CD8-positive, alpha-beta memory T cell (primary cell): ENCODE data around the gene RAI1. TPM values are rescaled to one million over a fixed set of nuclear protein-coding genes. Genes with fewer than 3 reads are reported as not detected.
A peak's percentile ranks its signal among the peaks of the same experiment; 100 is the strongest.

Experiments
- CTCF ChIA-PET: fragments of 350-600 bp; sonication (Branson Sonifier 250); formaldehyde crosslinking; loops from one replicate; lab custom pipeline; 2021; ENCODE audit warnings: antibody characterized with exemption; lab: Charles Lee
- POLR2A ChIA-PET: fragments of 350-600 bp; sonication (Branson Sonifier 250); formaldehyde crosslinking; loops from one replicate; lab custom pipeline; 2021; ENCODE audit warnings: antibody characterized with exemption; lab: Charles Lee
- DNase-seq, 5 donors: peaks; one replicate each; pipeline versions ENCODE4 v3.0.0 to v3.0.0-alpha.2; 2020 to 2022; ENCODE audit warnings: mixed read lengths in 1 of 5
- H3K27ac ChIP-seq: one replicate; pipeline ENCODE4 v1.7.0; 2013; ENCODE audit warnings: low read depth, mild to moderate bottlenecking, low read length, moderate library complexity
- H3K27me3 ChIP-seq: 2 replicates; pipeline ENCODE4 v1.7.0; 2013; ENCODE audit warnings: low read length, mild to moderate bottlenecking; ENCODE audit not compliant: insufficient read depth, poor library complexity, severe bottlenecking
- H3K36me3 ChIP-seq: 2 replicates; pipeline ENCODE4 v1.7.0; 2013; ENCODE audit warnings: mild to moderate bottlenecking, low read length, moderate library complexity; ENCODE audit not compliant: insufficient read depth
- H3K4me1 ChIP-seq: 2 replicates; pipeline ENCODE4 v1.7.0; 2013; ENCODE audit warnings: mild to moderate bottlenecking, low read length, moderate library complexity; ENCODE audit not compliant: insufficient read depth
- H3K4me3 ChIP-seq: 2 replicates; pipeline ENCODE4 v1.7.0; 2013; ENCODE audit warnings: mild to moderate bottlenecking, low read length
- H3K9me3 ChIP-seq: 2 replicates; pipeline ENCODE4 v1.7.0; 2013; ENCODE audit warnings: mild to moderate bottlenecking, low read length
- H3K27ac Mint-ChIP-seq, 8 donors: one replicate each; pipeline ENCODE4 v1.8.0; 2020 to 2021; ENCODE audit warnings: mixed read lengths in 8 of 8, mild to moderate bottlenecking in 6 of 8, inconsistent platforms in 3 of 8, moderate library complexity in 3 of 8
- H3K27me3 Mint-ChIP-seq, 2 donors: one replicate each; pipeline ENCODE4 v1.8.0; 2020 to 2021; ENCODE audit warnings: mixed read lengths in 2 of 2, mild to moderate bottlenecking in 1 of 2, moderate library complexity in 1 of 2
- H3K36me3 Mint-ChIP-seq, 3 donors: one replicate each; pipeline ENCODE4 v1.8.0; 2020 to 2021; ENCODE audit warnings: mixed read lengths in 3 of 3, inconsistent platforms in 1 of 3, mild to moderate bottlenecking in 1 of 3
- H3K4me1 Mint-ChIP-seq, 3 donors: one replicate each; pipeline ENCODE4 v1.8.0; 2020 to 2021; ENCODE audit warnings: mixed read lengths in 3 of 3, inconsistent platforms in 1 of 3, mild to moderate bottlenecking in 1 of 3
- H3K4me3 Mint-ChIP-seq, 7 donors: one replicate each; pipeline ENCODE4 v1.8.0; 2020 to 2021; ENCODE audit warnings: mixed read lengths in 7 of 7, mild to moderate bottlenecking in 6 of 7, moderate library complexity in 4 of 7, inconsistent platforms in 2 of 7
- H3K9me3 Mint-ChIP-seq, 5 donors: one replicate each; pipeline ENCODE4 v1.8.0; 2020 to 2022; ENCODE audit warnings: mixed read lengths in 5 of 5, mild to moderate bottlenecking in 3 of 5, moderate library complexity in 2 of 5, inconsistent platforms in 1 of 5
- polyA plus RNA-seq: library from polyadenylated mRNA; unstranded; fragments of 300-500 nt; fragmentation: Illumina TruSeq; gene quantifications from one replicate; pipeline ENCODE4 v1.2.3, GENCODE V29; 2021
- total RNA-seq, 2 experiments: library from RNA; stranded (reverse); gene quantifications; one replicate each; pipeline ENCODE4 v1.2.3, GENCODE V29; 2021

Gene RAI1
- total and polyA plus RNA-seq, 3 experiments from 2014 or later = 5.6 to 20.2 (median 19.7) TPM

DNA sequence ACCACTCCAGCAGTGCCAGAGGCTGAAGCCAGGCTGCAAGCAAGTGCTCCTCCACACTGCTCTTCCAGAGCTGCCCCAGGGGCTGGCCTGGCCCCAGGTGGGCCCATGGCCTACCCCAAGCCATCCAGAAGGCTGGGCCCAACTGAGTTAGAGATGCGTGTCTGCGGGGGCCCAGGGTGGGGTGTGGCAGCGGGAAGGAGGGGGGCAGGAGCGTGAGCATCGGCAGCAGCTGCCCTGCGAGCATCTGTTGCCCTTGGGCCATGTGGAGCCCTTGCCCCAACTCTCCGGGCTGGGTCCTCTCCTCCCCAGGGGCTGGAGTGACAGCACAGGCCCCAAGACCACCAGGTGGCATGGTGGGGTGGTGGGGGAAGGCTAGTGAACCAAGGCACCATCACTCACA, 162.8 kb downstream of the RAI1 start:
- ChIA-PET POLR2A (interaction anchor here (0.5 kb wide), 1 partner anchor 184 kb away, joined by 5 read pairs; no protein-coding TSS in a partner anchor), CTCF (interaction anchor here (0.7 kb wide), 1 partner anchor 16 kb away, joined by 3 read pairs; no protein-coding TSS in a partner anchor)
- DNase-seq = no peak
- H3K27ac Mint-ChIP-seq = no peak overlapping the region
- no peaks in the 10 kb centered on the region for H3K9me3 Mint-ChIP-seq
- H3K36me3 ChIP-seq = no peaks in the 10 kb centered on the region
- peaks cover 27 to 47% (median 31%) of the 10 kb centered on the region in 3 donors for H3K4me1 Mint-ChIP-seq
- H3K4me1 ChIP-seq = peaks cover 37% of the 10 kb centered on the region
- no peaks in the 10 kb centered on the region for H3K27me3 Mint-ChIP-seq
- H3K36me3 Mint-ChIP-seq = peaks cover 0 to 2% (median 0%) of the 10 kb centered on the region in 3 donors
- no peaks in the 10 kb centered on the region for H3K27me3 ChIP-seq
- H3K27ac ChIP-seq = no peak overlapping the region
- no peaks in the 10 kb centered on the region for H3K9me3 ChIP-seq
- H3K4me3 ChIP-seq = no peak overlapping the region
- H3K4me3 Mint-ChIP-seq = no peak overlapping the region

DNA sequence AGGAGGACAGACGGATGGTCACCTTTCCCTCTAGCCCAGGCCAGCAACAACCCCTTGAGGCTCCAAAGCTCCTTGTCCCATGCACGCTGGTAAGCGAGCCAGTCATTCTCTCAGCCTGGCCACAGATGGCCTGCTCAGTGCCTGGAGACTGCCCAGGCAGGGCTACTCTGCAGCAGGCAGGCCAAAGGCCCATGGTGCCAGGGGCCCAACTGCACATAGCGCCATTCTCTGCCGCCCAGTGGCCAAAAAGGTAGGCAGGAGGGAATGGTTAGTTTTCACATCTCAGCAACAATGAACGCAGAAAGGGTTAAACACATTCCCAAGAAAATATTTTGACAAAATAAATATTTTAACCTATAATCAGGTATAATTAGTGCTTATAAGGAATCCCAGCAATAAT, 163.2 kb downstream of the RAI1 start:
- no peak overlapping the region for H3K27ac Mint-ChIP-seq
- Histone ChIP-seq H3K9me3 (no peaks in the 10 kb centered on the region), H3K4me3 (no peak overlapping the region), H3K27ac (no peak overlapping the region), H3K4me1 (peaks cover 37% of the 10 kb centered on the region), H3K27me3 (no peaks in the 10 kb centered on the region), H3K36me3 (no peaks in the 10 kb centered on the region)
- ChIA-PET CTCF (no interaction called here), POLR2A (no interaction called here)
- H3K36me3 Mint-ChIP-seq = peaks cover 0 to 2% (median 0%) of the 10 kb centered on the region in 3 donors
- H3K4me3 Mint-ChIP-seq = no peak overlapping the region
- H3K4me1 Mint-ChIP-seq = peaks cover 27 to 47% (median 31%) of the 10 kb centered on the region in 3 donors
- no peaks in the 10 kb centered on the region for H3K27me3 Mint-ChIP-seq
- DNase-seq = no peak
- H3K9me3 Mint-ChIP-seq = no peaks in the 10 kb centered on the region

DNA sequence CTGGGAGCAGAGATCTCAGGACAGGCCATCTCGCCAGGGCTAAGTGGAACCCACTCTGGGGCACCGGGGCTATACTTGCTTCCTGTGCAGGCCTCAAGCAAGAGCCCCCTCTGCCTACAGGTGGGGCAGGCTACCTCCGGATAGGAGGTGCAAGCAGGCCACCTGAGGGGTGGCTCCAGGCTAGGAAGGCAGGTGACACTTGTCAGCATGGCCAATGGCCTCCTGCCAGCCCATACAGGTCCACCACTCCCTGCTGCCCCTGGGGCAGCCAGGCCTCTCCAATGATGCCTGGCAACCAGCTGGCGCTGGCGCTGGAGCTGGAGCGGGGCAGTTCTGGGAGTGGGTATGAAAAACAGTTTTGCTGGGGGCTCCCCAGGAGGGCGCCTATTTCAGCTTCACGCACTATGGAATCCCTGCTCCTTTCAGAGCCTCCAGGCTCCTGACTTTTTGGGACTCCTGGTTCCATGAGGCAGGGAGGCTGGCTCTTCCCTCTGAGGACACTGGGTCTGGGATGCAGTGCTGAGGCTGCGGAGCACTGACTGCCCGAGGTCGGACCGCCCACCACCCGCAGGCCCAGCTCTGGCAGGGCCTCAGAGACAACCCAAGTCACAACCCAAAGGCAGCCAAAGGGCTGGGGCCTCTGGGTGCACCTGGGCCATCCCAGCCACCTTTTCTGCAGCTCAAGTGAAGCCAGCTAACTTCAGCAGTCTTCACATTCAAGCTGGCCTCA, 164.0 kb downstream of the RAI1 start:
- no peak overlapping the region for H3K4me3 ChIP-seq
- Mint-ChIP-seq H3K27ac (no peak overlapping the region), H3K4me1 (peaks cover 30 to 50% (median 34%) of the 10 kb centered on the region in 3 donors), H3K27me3 (no peaks in the 10 kb centered on the region), H3K9me3 (no peaks in the 10 kb centered on the region), H3K36me3 (peaks cover 0 to 2% (median 0%) of the 10 kb centered on the region in 3 donors), H3K4me3 (no peak overlapping the region)
- CTCF ChIA-PET = interaction anchor here (1.6 kb wide), 1 partner anchor 32 kb away, joined by 6 read pairs; no protein-coding TSS in a partner anchor
- no peaks in the 10 kb centered on the region for H3K36me3 ChIP-seq
- H3K9me3 ChIP-seq = no peaks in the 10 kb centered on the region
- peaks cover 39% of the 10 kb centered on the region for H3K4me1 ChIP-seq
- DNase-seq = no peak
- no peaks in the 10 kb centered on the region for H3K27me3 ChIP-seq
- H3K27ac ChIP-seq = no peak overlapping the region
- POLR2A ChIA-PET = interaction anchor here (0.6 kb wide), 1 partner anchor 162 kb away, joined by 5 read pairs; no protein-coding TSS in a partner anchor

DNA sequence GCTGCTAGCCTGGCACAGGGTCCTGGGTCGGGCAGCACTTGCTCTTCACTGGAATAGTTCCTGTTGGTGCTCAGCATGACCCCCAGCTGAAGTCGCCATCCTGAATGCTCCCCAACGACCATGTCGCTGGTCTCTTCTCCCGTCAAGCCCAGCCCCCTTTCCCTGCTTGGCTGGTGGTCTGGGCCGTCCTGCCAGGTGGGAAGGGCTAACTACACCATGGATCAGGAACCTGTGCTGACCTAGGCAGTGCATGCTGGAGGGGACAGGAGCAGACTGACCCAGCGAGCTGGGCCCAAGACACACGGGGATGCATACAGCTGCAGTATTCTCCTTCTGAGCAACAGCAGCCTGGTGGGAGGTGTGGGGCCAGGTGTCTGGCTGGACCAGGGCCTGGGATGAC, 164.7 kb downstream of the RAI1 start:
- POLR2A ChIA-PET = no interaction called here
- CTCF ChIA-PET = interaction anchor here (1.6 kb wide), 1 partner anchor 33 kb away, joined by 6 read pairs; no protein-coding TSS in a partner anchor
- Histone ChIP-seq H3K9me3 (no peaks in the 10 kb centered on the region), H3K36me3 (no peaks in the 10 kb centered on the region), H3K4me1 (peaks cover 39% of the 10 kb centered on the region), H3K27ac (no peak overlapping the region), H3K27me3 (no peaks in the 10 kb centered on the region), H3K4me3 (no peak overlapping the region)
- Mint-ChIP-seq H3K4me3 (no peak overlapping the region), H3K27me3 (no peaks in the 10 kb centered on the region), H3K27ac (peak overlapping the region in 1 of 8 donors; percentile 57), H3K4me1 (peaks cover 36 to 53% (median 39%) of the 10 kb centered on the region in 3 donors), H3K36me3 (peaks cover 0 to 2% (median 0%) of the 10 kb centered on the region in 3 donors), H3K9me3 (no peaks in the 10 kb centered on the region)
- DNase-seq = no peak

DNA sequence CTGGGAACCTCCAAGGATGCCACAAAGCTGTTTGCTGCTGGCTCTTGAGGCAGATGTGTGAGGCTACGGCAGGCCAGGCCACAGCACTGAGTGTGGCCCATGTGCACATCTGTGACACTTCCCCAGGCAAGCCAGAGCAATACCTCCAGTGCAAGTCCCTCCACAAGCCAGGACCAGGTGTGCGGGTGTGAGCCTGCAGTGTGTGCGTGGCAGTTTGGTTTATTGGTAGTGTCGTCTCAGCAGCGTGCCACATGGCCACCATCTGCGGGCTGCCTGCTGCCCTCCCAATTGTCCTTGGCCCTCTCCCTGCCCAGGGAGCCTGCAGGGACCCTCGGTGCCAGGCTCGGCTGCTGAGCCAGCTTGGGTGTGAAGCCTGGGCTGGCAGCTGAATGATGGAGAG, 165.4 kb downstream of the RAI1 start:
- Histone ChIP-seq H3K36me3 (no peaks in the 10 kb centered on the region), H3K27ac (no peak overlapping the region), H3K27me3 (no peaks in the 10 kb centered on the region), H3K9me3 (no peaks in the 10 kb centered on the region), H3K4me1 (peaks cover 43% of the 10 kb centered on the region), H3K4me3 (no peak overlapping the region)
- peaks cover 38 to 56% (median 42%) of the 10 kb centered on the region in 3 donors for H3K4me1 Mint-ChIP-seq
- POLR2A ChIA-PET = no interaction called here
- peak overlapping the region in 1 of 7 donors; percentile 3 for H3K4me3 Mint-ChIP-seq
- H3K9me3 Mint-ChIP-seq = no peaks in the 10 kb centered on the region
- H3K27ac Mint-ChIP-seq = peak overlapping the region in 2 of 8 donors; percentile 22 to 71
- no peak for DNase-seq
- H3K27me3 Mint-ChIP-seq = no peaks in the 10 kb centered on the region
- peaks cover 0 to 2% (median 0%) of the 10 kb centered on the region in 3 donors for H3K36me3 Mint-ChIP-seq
- CTCF ChIA-PET = interaction anchor here (1.6 kb wide), 1 partner anchor 34 kb away, joined by 6 read pairs; no protein-coding TSS in a partner anchor

DNA sequence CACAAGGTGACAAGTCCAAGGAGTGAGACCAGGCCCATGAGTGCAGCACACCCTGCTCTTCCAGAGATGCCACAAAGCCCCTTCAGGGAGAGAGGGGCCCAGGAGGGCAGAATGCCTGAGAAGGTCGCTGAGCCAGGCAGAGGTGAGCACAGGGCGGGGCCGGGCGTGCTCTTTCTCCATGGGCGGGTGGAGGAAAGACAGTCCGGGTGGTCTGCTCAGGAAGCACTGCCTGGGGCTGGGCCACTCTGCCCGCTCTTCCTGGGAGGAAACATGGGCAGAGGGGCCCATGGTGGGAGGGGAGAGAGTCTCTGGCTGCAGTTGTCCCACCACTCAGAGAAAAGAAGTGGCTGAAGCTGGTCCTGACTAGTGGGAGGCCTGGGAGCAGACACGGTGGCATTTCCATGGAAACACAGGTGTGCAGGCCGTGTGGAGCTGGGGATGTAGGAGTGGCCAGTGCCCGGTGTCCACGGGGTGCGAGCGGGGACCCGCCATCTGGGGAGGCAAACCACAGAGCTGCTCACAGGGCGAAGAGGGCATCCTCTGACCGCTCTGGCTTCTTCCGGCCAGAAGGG, 165.9 kb downstream of the RAI1 start:
- Histone ChIP-seq H3K36me3 (no peaks in the 10 kb centered on the region), H3K4me1 (peaks cover 48% of the 10 kb centered on the region), H3K4me3 (no peak overlapping the region), H3K27ac (no peak overlapping the region), H3K9me3 (no peaks in the 10 kb centered on the region), H3K27me3 (no peaks in the 10 kb centered on the region)
- peak overlapping the region in 2 of 7 donors; percentile 3 to 63 for H3K4me3 Mint-ChIP-seq
- H3K27me3 Mint-ChIP-seq = no peaks in the 10 kb centered on the region
- no peak for DNase-seq
- no peaks in the 10 kb centered on the region for H3K9me3 Mint-ChIP-seq
- peaks cover 0 to 4% (median 4%) of the 10 kb centered on the region in 3 donors for H3K36me3 Mint-ChIP-seq
- peak overlapping the region in 3 of 8 donors; percentile 68 to 97 (median 71) for H3K27ac Mint-ChIP-seq
- ChIA-PET CTCF (interaction anchor here (1.1 to 3.9 kb wide), 2 partner anchors 12 to 35 kb away, joined by 3 to 21 read pairs; partner anchors contain the start of gene SREBF1), POLR2A (no interaction called here)
- peaks cover 43 to 62% (median 48%) of the 10 kb centered on the region in 3 donors for H3K4me1 Mint-ChIP-seq

DNA sequence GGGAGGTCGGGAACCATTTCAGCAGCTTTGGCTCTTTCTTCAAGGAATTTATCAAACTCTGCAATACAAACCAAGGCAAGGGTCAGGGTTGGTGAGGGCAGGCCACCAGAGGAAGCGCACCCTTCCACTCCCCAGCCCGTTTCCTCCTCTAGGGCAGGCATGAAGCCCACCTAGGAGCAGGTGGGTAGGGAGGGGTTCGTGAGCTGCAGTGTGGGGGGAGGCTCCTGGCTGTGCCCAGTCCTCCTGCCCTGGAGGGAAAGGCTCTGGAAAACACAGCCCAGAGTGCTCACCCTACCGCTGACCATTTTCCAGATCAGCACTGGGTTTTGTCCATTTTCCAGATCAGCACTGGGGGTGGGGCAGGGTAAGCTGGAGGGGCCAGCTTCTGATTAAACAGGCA, 166.5 kb downstream of the RAI1 start:
- Histone ChIP-seq H3K4me1 (peaks cover 51% of the 10 kb centered on the region), H3K27me3 (no peaks in the 10 kb centered on the region), H3K27ac (no peak overlapping the region), H3K36me3 (no peaks in the 10 kb centered on the region), H3K4me3 (no peak overlapping the region), H3K9me3 (no peaks in the 10 kb centered on the region)
- Mint-ChIP-seq H3K4me1 (peaks cover 44 to 63% (median 50%) of the 10 kb centered on the region in 3 donors), H3K27ac (peak overlapping the region in 3 of 8 donors; percentile 68 to 97 (median 93)), H3K27me3 (no peaks in the 10 kb centered on the region), H3K36me3 (peaks cover 0 to 6% (median 4%) of the 10 kb centered on the region in 3 donors), H3K9me3 (no peaks in the 10 kb centered on the region), H3K4me3 (peak overlapping the region in 1 of 7 donors; percentile 34)
- CTCF ChIA-PET = interaction anchor here (1.1 to 3.9 kb wide), 2 partner anchors 12 to 36 kb away, joined by 3 to 21 read pairs; partner anchors contain the start of gene SREBF1
- POLR2A ChIA-PET = no interaction called here
- DNase-seq = no peak
